Common myeloid progenitor, CD34-positive (primary cell): ENCODE data around the gene KIF17.

Experiments
- CTCF ChIA-PET: fragments of 350-600 bp; sonication (Branson Sonifier 250); formaldehyde crosslinking; loops from one replicate; lab custom pipeline; 2021; ENCODE audit warnings: antibody characterized with exemption; lab: Charles Lee
- POLR2A ChIA-PET: fragments of 350-600 bp; sonication (Branson Sonifier 250); formaldehyde crosslinking; loops from one replicate; lab custom pipeline; 2021; ENCODE audit warnings: antibody characterized with exemption; lab: Charles Lee
- DNase-seq, 3 donors: peaks; one replicate each; pipeline versions ENCODE4 v3.0.0 to v3.0.0-alpha.2; 2013
- H3K27ac ChIP-seq, 2 experiments: 1 replicate in 1 of 2; 2 replicates in 1 of 2; pipeline ENCODE4 v1.7.0; 2013; ENCODE audit warnings: inconsistent platforms in 2 of 2, low read length in 2 of 2, mild to moderate bottlenecking in 2 of 2, low read depth in 1 of 2, moderate library complexity in 1 of 2; ENCODE audit not compliant: severe bottlenecking in 2 of 2, insufficient read depth in 1 of 2, poor library complexity in 1 of 2
- H3K27me3 ChIP-seq, 5 experiments: replicated peaks in 2 of 5; 1 replicate in 3 of 5; 2 replicates in 2 of 5; pipeline versions ENCODE4 v1.6.1 to v1.7.0; 2013; ENCODE audit warnings: low read length in 4 of 5, mild to moderate bottlenecking in 2 of 5, moderate library complexity in 2 of 5, inconsistent platforms in 1 of 5; ENCODE audit not compliant: insufficient read depth in 5 of 5, control insufficient read depth in 4 of 5
- H3K36me3 ChIP-seq, 4 experiments: 1 replicate in 2 of 4; 2 replicates in 2 of 4; pipeline versions ENCODE4 v1.6.1 to v1.7.0; 2013; ENCODE audit warnings: low read length in 3 of 4, control low read depth in 1 of 4, mild to moderate bottlenecking in 1 of 4; ENCODE audit not compliant: control insufficient read depth in 4 of 4, insufficient read depth in 4 of 4
- H3K4me1 ChIP-seq, 4 experiments: 1 replicate in 3 of 4; 2 replicates in 1 of 4; pipeline versions ENCODE4 v1.6.1 to v1.7.1; 2013; ENCODE audit warnings: low read length in 3 of 4, mild to moderate bottlenecking in 3 of 4, control low read depth in 1 of 4, inconsistent platforms in 1 of 4, moderate library complexity in 1 of 4; ENCODE audit not compliant: control insufficient read depth in 4 of 4, insufficient read depth in 4 of 4; ENCODE audit errors: control extremely low read depth in 1 of 4
- H3K4me3 ChIP-seq, 7 experiments: 1 replicate in 4 of 7; 2 replicates in 3 of 7; pipeline versions ENCODE4 v1.5.1 to v1.7.0; 2013; ENCODE audit warnings: mild to moderate bottlenecking in 7 of 7, low read length in 6 of 7, moderate library complexity in 6 of 7, inconsistent platforms in 2 of 7, low read depth in 2 of 7, control low read depth in 1 of 7; ENCODE audit not compliant: insufficient read depth in 4 of 7, control insufficient read depth in 1 of 7; ENCODE audit errors: extremely low read depth in 1 of 7
- H3K9me3 ChIP-seq, 5 experiments: 1 replicate in 4 of 5; 2 replicates in 1 of 5; pipeline versions ENCODE4 v1.6.1 to v1.7.1; 2013; ENCODE audit warnings: low read length in 4 of 5, mild to moderate bottlenecking in 2 of 5, inconsistent platforms in 1 of 5, low read depth in 1 of 5, moderate library complexity in 1 of 5; ENCODE audit not compliant: control insufficient read depth in 4 of 5, insufficient read depth in 2 of 5; ENCODE audit errors: control extremely low read depth in 1 of 5
- WGBS: methylation state at CpG from one replicate; pipeline ENCODE4 v1.1.5; 2013; ENCODE audit not compliant: insufficient coverage; 5-methylcytosine and 5-hydroxymethylcytosine counted together

Gene KIF17

GRCh38 chr1:20724364-20725188, 6.8 kb upstream of the KIF17 start:
- Histone ChIP-seq H3K4me3 (no peak overlapping the region), H3K9me3 (no peaks in the 10 kb centered on the region), H3K27ac (no peak overlapping the region), H3K4me1 (no peaks in the 10 kb centered on the region), H3K36me3 (no peaks in the 10 kb centered on the region), H3K27me3 (peaks cover 0 to 16% (median 13%) of the 10 kb centered on the region in 5 experiments)
- ChIA-PET CTCF (interaction anchor here (1.3 to 2.3 kb wide), 3 partner anchors 23 to 28 kb away, joined by 3 to 7 read pairs (median 7); no protein-coding TSS in a partner anchor), POLR2A (no interaction called here)
- no peak for DNase-seq
- WGBS = 95% methylated on average over 15 of the region's 17 CpGs

GRCh38 chr1:20723537-20724363, 5.9 kb upstream of the KIF17 start:
- ChIA-PET CTCF (interaction anchor here (1.3 to 2.3 kb wide), 4 partner anchors 10 to 27 kb away, joined by 3 to 7 read pairs (median 6); no protein-coding TSS in a partner anchor), POLR2A (no interaction called here)
- 97% methylated on average over 35 of the region's 35 CpGs for WGBS

DNA sequence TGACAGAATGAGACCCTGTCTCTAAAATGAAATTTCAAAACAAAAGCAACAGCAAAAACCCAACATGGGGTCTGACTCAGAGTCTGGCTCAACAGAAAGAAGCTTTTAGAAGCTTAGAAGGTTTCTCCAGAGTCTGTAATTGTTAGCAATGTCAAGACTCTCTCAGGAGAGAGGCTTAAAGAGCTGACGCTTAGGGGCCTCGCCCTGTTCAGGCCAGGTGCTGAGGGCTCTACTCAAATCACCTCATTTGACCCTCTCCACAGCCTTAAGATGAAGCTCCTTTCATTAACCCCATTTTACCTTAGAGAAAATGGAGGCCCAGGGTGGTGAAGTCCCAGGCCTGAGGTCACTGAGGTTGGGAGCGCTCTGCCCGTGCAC, 5.3 kb upstream of the KIF17 start:
- H3K36me3 ChIP-seq = no peaks in the 10 kb centered on the region
- POLR2A ChIA-PET = no interaction called here
- no peak for DNase-seq

More at GRCh38 chr1:20723537-20724363, 5.9 kb upstream of the KIF17 start:
- Histone ChIP-seq H3K36me3 (no peaks in the 10 kb centered on the region), H3K27me3 (peaks cover 0 to 15% (median 13%) of the 10 kb centered on the region in 5 experiments), H3K9me3 (no peaks in the 10 kb centered on the region), H3K4me3 (no peak overlapping the region), H3K4me1 (no peaks in the 10 kb centered on the region), H3K27ac (no peak overlapping the region)
- DNase-seq = no peak

GRCh38 chr1:20721117-20722061, 3.6 kb upstream of the KIF17 start:
- no peak for DNase-seq
- Histone ChIP-seq H3K36me3 (no peaks in the 10 kb centered on the region), H3K27me3 (peaks cover 4 to 33% (median 23%) of the 10 kb centered on the region in 5 experiments), H3K4me1 (peaks cover 0 to 10% (median 9%) of the 10 kb centered on the region in 4 experiments), H3K4me3 (no peak overlapping the region), H3K9me3 (no peaks in the 10 kb centered on the region), H3K27ac (no peak overlapping the region)
- POLR2A ChIA-PET = no interaction called here
- CTCF ChIA-PET = interaction anchor here (0.8 kb wide), 1 partner anchor 19 kb away, joined by 3 read pairs; no protein-coding TSS in a partner anchor
- WGBS = 99% methylated on average over 25 of the region's 29 CpGs

More for the DNA sequence above, 5.3 kb upstream of the KIF17 start:
- Histone ChIP-seq H3K9me3 (no peaks in the 10 kb centered on the region), H3K4me1 (peaks cover 0 to 2% (median 1%) of the 10 kb centered on the region in 4 experiments), H3K27ac (no peak overlapping the region), H3K27me3 (peaks cover 0 to 20% (median 17%) of the 10 kb centered on the region in 5 experiments), H3K4me3 (no peak overlapping the region)
- 94% methylated on average over 2 of the region's 4 CpGs for WGBS
- CTCF ChIA-PET = interaction anchor here (1.5 to 2.3 kb wide), 2 partner anchors 10 to 24 kb away, joined by 5 to 7 read pairs; no protein-coding TSS in a partner anchor

DNA sequence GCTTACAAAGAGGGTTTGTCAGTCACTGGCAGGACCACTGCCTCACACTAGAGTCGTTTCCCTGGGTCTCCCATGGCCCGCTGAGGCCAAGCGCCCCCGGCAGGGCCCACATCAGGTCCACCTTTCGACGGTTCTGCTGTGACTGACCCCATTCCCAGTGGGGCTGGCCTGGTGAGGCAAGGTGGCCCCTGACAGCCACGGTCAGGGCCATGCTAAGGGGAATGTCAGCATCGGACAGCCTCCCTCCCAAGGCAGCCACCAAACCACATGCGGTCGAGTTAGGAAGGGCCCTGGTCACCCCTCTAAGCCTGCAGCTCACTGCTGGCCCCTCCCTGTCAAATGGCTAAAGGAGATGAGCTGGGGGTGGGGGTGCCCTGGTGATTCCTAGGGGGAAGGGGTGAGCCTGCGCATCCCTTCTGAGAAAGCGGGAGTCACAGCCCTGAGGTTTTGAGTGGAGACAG, 2.9 kb upstream of the KIF17 start:
- no peak overlapping the region for H3K4me3 ChIP-seq
- POLR2A ChIA-PET = no interaction called here
- H3K27ac ChIP-seq = no peak overlapping the region
- no peaks in the 10 kb centered on the region for H3K9me3 ChIP-seq
- H3K4me1 ChIP-seq = peaks cover 0 to 10% (median 9%) of the 10 kb centered on the region in 4 experiments
- H3K36me3 ChIP-seq = no peaks in the 10 kb centered on the region
- CTCF ChIA-PET = interaction anchor here (0.7 to 0.8 kb wide), 2 partner anchors 13 to 18 kb away, joined by 3 read pairs; no protein-coding TSS in a partner anchor
- DNase-seq = no peak
- WGBS = 98% methylated on average over 12 of the region's 12 CpGs
- H3K27me3 ChIP-seq = peaks cover 5 to 40% (median 23%) of the 10 kb centered on the region in 5 experiments
